GM21360 (cell line): Measurements from ENCODE around the gene UTP20.
A peak's percentile ranks its signal among the peaks of the same experiment; 100 is the strongest.
"Not testable (repeated sequence)": the region's sequence is repeated elsewhere in the genome, so short reads cannot be mapped to it uniquely, and the experiment has no call there.

Experiments used
- ATAC-seq: cut with Tn5 transposase; IDR thresholded peaks from one replicate; pipeline ENCODE4 v1.9.1; 2021; ENCODE audit warnings: mild to moderate bottlenecking, moderate library complexity; ENCODE audit not compliant: unreplicated experiment

UTP20 gene

DNA sequence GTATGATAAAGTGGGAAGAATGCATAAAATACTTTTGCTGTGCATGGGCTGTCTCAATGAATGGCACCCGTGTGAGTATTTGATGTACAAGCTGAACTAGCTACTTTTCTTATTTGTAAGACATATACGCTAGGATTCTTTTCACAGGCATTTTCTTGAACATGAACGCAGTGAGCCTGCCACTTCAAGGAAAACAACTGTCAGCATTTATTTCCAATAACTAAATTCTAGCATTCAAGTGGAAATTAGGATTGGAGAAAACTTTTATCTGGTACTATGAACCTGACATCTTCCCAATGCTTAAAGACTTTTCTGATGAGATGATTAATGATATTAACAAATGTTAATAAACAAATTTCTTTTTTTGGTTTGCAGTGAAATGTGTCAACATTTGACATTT, 45.7 kb downstream of the UTP20 start:
- ATAC-seq = no peak

DNA sequence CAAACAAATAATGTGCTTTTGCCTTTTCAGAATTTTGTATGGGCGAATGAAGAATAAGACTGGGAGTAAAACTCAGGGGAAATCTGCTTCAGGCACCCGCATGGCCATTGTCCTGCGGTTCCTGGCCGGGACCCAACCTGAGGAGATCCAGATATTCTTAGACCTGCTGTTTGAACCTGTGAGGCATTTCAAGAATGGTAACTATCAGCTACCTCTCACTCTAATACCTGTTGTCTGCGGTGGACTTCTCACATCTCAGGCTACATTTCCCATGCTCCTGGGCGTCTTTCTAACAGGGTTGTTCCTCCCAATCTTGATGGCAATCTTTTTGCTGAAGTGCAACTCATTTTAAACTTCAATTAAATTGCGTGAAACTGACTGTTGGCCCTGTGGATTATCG, 47.1 kb downstream of the UTP20 start:
- ATAC-seq = no peak

DNA sequence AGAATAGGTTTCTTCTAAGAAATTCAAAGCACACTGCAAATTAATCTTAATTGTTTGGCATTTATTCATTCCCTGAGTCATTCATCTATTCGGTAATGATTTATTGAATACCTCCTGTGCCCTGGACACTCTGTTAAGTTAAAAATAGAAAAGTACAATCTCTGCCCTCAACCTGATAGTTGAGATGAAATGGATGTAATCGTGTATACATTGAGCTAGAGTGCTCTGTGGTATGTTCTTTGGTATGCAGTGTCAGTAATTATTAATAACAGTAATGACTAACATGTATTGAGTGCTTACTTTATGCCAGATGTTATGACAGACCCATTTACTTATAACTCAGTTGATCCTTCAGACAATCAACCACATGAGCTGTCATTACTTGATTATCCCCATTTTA, 47.6 kb downstream of the UTP20 start:
- no peak for ATAC-seq

DNA sequence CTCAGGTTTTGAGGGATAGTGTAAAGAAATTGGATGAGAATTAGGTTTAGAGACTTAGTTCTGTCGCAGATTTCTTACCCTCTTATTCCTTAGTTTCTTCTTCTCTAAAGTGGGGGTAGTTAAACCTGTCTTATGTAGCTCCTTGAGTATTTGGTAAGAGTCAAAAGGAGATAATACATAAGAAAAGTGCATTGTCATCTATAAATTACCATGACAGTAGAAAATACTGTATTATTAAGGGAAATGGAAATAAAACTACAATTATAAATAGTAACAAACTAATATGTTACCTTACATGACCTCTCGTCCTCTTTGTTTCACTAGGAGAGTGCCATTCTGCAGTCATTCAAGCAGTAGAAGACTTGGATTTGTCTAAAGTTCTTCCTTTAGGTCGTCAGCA, 49.0 kb downstream of the UTP20 start:
- ATAC-seq = no peak

DNA sequence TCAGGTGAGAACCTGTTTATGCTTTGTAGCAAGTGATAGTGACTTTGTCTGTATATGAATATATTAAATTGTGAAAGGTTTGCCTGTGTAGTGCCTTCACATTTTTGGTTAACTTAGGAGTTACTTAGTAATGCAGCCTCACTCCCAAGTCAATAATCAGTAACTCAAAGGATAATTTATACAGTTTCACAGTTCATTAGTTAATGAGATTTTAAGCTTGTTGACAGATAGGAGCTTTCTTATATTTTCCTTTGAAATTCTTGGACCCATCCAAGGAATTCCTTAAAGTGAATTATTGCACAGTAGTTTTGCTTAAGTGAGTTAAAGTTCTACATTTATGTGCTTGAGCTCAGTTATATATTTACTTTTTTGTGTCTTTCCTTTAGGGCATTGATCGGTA, 50.7 kb downstream of the UTP20 start:
- ATAC-seq = no peak

DNA sequence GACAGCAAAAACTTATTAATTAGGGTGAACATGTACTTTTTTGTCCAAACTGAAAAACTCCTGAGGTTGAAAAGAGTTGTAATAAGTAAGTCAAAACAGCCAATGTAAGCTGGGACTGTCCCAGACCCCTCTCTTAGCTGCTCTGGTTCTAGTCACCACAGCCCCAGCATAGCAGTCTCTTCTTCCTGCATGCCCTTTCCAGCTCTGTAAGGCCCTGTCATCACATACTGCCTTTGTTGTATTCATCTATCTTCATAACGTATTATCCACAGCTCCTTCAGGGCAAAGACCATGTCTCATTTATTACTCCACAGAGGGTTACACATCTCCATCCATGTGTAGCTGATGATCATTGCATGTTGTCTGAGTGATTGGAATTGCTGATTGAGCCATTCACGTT, 56.5 kb downstream of the UTP20 start:
- no peak for ATAC-seq

DNA sequence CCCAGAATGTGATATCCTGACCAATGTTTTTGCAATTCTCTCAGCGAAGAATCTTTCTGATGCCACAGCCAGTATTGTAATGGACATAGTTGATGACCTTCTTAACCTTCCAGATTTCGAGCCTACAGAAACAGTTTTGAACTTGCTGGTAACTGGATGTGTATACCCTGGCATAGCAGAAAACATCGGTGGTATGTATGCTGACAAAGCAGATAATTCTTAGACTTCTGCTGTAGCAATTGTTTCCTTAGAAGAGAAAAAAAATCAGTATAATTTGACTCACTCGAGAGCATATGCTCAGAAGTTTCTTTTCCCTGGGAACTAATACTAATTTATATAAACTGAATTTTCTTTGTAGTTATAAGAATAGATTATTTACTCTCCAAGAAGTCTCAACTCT, 58.2 kb downstream of the UTP20 start:
- no peak for ATAC-seq

DNA sequence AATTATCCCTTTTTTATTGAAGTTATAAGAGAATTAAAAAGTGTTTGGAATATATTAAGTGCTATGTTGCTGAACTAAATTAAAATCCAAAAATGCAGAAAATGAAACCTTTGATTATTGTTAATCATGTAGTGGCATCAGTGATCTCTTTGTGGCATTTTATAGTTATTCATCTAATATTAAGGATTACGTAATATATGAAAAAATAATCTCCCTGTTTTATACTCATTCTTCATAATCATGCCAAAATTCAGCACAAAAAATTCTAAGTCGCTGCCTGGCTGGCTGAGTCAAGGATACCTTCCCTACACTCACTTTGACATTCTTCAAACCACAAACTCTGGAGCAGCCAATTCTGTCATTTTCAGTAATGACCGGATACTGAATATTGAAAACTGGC, 64.0 kb downstream of the UTP20 start:
- ATAC-seq = no peak

DNA sequence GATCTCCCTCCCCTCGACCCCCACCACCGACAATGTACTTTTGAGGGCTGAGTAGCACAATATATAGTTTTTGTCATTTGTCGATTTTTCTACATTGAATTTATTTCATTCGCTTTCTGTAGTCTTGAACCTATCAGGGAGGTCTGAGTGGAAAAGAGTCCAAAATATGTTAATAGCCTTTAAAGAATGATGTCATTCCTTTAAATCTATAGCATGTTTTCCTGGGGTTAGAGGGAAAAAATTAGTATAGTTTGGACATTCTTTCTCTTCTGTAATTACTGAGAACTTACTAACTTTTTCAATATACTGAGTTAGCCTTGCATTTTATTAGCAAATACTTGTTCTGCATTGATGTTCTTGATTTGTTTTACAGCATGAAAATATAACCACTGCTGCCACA, 71.8 kb downstream of the UTP20 start:
- ATAC-seq = no peak

DNA sequence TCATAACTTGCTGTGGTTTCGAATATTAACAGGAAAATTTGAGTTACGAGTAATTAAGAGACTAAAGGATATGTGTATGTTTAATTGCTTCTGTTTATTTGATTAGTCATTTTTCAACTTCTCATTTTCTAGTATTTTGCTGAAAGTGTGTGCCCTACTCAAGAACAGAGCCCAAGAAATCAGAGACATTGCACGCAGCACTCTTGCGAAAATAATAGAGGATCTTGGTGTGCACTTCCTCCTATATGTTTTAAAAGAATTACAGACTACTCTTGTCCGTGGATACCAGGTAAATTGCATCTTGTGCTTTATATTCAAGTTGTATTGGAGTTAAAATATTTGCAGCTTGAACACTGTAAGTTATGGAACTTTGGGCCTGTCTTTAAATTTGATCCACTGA, 76.9 kb downstream of the UTP20 start:
- no peak for ATAC-seq

DNA sequence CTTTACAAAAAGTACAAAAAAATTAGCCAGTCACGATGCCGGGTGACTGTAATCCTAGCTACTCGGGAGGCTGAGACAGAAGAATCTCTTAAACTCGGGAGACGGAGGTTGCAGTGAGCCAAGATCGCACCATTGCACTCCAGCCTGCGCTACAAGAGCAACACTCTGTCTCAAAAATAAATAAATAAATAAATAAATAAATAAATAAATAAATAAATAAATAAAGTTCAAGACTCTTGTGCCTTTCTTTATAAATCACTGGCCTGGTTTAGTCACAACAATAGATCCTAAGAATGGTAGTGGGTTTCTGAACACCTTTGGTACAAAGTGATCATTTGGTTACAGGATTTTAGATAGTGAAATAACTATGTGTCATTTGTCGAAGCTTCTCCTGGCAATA, 81.5 kb downstream of the UTP20 start:
- no peak for ATAC-seq

DNA sequence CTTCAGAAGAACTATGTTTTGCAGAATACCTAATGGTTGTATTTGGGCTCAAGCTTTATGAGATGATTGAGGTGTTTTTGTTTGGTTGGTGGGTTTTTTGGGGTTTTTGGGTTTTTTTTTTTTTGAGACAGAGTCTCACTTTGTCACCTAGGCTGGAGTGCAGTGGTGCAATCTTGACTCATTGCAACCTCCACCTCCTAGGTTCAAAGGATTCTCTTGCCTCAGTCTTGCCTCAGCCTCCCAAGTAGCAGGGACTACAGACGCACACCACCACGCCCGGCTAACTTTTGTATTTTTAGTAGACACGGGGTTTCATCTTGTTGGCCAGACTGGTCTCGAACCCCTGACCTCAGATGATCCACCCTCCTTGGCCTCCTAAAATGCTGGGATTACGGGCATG, 88.1 kb downstream of the UTP20 start:
- ATAC-seq = no peak

DNA sequence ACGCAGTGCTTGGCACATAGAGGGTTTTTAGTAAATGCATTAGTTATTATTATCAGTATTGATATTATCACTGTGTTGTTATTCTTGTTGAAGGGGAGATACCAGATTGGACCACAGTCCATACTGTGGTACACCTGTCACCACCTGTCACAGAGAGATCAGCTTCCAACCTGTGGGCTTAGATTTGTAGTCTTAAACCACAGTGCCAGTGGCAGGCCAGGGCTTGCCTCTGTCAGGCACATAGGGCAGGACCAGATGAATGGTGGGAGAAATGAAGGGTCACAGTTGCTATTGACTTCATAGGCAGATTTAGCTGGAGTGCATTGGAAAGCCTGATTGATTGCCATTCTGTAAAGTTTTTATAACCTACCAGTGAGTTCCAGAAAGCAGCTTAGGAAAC, 92.5 kb downstream of the UTP20 start:
- ATAC-seq = no peak

DNA sequence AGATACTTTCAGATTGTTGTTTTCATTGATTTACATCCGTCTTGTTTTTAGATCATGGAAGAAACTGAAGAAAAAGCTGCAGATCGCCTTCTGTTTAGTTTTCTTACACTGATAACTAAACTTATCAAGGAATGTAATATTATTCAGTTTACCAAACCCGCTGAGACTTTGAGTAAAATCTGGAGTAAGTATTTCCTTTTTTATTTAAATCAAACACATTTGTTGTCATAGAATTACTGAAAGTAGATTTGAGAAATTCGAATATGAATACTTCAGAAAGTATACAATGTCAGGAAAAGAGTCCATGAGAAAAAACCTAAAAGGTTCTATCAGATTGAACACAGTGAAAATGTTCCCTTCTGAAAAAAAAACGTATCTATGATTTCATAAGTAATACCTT, 95.7 kb downstream of the UTP20 start:
- ATAC-seq = no peak

DNA sequence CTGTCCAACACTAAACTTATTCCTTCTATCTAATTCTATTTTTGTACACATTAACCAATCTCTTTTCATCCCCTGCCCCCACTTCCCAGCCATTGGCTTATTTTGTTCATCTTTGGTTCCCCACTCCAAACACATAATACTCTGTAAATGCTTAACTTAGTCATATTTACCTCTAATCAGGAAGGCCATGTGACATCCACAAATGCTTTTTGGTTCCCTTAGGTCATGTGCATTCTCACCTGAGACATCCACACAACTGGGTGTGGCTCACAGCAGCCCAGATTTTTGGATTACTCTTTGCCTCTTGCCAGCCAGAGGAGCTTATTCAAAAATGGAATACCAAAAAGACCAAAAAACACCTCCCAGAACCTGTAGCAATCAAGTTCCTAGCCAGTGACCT, 99.2 kb downstream of the UTP20 start:
- no peak for ATAC-seq

DNA sequence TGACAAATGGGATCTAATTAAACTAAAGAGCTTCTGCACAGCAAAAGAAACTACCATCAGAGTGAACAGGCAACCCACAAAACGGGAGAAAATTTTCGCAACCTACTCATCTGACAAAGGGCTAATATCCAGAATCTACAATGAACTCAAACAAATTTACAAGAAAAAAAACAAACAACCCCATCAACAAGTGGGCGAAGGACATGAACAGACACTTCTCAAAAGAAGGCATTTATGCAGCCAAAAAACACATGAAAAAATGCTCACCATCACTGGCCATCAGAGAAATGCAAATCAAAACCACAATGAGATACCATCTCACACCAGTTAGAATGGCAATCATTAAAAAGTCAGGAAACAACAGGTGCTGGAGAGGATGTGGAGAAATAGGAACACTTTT, 111.3 kb downstream of the UTP20 start:
- ATAC-seq = not testable (repeated sequence)

DNA sequence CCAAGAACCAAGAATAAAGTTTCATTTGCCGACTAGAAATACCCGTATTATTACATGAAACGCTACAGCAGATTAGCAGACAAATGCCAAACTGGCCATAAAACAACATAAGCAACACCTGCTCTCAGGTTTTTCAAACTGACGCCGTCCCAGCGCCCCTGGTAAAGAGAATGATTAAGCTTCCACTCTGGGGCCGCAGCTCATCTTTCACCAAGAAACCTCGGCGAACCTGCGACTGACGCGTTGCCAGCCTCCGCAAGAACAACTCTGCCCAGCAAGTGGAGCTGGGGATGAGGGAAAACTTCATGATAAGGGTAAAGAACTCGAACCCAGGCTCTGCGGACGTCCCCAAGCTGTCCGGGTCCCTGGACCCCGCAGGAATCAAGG, 127.1 kb downstream of the UTP20 start:
- peak; percentile 16 for ATAC-seq

DNA sequence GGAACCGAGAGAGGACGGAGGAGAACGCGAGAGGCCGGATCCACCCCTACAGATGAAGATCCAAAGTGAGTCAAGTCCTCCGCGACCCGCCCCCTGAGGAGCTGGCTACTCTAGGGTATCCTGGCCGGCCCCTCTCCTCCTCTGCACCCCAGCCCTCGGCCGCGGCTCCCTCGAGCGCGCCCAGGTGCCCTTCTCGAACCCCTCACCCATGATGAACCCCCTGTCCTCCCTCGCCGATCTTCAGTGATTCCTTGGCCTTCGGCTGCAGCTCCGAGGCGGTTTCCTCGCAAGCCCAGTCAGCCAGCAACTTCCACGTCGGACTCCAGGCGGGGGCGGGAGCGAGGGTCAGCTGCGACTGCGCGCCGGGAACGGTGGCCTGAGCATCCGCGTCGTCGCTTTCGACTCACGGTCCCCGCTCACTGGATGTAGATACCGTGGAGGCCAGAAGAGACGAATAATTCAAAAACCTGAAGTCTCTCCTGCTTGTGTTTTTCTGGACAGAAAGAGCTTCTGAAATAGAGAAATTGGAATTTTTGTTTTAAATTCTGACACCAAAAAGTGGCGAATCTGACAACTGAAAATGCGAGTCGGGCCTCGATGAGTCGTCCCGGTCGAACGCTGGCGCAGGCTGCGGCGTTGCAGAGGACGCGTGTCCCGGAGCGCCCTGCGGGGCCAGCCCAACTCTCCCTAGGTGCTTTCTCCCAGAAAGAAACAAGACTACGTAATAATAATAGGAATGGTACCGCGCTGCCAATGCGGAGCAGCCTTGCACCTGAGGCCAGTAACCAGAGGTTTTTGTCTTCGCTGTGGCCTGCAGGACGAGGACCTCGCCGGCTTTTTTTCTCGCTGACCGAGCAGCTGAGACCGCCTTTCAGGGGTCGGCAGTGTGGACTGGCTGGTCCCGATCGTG, 127.8 kb downstream of the UTP20 start, which contains the start of gene ARL1:
ARL1 (minus strand) TSS at position 337 of the 910 bp plus-strand sequence; CDS start at position 210, 127 bp downstream.
- peak; percentile 70 for ATAC-seq

DNA sequence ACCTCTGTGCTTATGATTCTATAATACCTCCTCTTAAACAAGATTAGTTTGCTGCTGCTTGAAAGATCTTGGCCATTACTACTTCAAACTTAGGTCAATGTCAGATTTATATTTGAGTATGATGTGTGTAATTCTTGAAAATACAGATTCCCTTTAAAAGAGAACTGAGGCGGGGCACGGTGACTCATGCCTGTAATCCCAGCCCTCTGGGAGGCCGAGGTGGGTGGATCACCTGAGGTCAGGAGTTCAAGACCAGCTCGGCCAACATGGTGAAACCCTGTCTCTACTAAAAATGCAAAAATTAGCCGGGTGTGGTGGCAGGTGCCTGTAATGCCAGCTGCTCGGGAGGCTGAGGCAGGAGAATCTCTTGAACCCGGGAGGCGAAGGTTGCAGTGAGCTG, 130.3 kb downstream of the UTP20 start:
- not testable (repeated sequence) for ATAC-seq

DNA sequence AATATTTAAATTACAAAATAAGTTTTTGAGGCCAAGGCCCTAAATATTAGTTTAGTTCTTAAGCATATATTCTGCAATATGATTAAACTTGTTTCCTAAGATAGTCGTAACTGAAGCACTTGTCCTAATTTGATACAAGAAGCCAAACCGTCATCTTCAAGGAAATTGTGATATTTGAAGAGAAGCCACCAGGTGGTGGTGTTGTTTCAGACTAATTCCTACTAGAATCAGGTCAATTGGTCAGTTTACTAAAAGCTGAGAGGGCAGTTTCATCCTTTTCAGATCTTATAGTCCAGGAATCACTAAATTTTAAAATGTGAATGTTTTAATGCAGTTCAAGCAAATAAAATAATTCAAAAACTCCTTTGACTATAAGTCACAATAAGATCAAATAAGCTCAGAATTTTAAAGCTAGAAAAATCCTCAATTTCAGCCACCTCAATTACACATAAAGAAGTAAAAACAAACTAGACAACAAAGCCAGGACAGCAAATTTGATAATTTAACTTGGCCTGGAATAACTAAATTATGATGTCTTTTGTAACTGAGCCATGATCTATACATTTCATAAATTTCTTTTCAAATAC, 134.7 kb downstream of the UTP20 start:
- peak; percentile 59 for ATAC-seq

DNA sequence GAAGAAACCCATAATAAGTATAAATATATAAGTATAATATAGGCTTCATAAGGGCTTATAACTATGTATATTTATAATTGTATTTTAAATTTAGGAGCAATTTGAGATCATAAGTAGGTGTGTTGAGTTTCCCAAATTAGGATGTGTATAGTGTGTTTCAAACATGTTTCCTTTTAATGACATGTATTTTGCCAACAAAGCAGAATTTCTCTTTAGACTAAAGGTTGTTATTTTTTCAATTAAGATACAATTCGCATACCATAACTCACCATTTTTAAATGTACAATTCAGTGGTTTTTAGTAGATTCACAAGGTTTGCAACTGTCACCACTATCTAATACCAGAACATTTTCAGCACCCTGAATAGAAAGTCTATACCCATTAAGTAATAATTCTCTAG, 135.3 kb downstream of the UTP20 start:
- no peak for ATAC-seq

DNA sequence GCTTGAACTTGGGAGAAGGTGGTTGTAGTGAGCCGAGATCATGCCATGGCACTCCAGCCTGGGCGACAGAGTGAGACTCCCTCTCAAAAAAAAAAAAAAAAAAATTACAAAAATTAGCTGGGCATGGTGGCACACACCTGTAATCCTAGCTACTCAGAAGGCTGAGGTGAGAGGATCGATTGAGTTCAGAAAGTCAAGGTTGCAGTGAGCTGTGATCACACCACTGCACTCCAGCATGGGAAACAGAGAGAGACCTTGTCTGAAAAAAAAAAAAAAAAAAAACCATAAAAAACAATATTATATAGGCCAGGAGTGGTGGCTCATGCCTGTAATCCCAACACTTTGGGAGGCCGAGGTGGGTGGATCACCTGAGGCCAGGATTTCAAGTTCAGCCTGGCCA, 142.2 kb downstream of the UTP20 start:
- not testable (repeated sequence) for ATAC-seq
